ENCODE data around the gene PHC2.

PHC2 gene

DNA sequence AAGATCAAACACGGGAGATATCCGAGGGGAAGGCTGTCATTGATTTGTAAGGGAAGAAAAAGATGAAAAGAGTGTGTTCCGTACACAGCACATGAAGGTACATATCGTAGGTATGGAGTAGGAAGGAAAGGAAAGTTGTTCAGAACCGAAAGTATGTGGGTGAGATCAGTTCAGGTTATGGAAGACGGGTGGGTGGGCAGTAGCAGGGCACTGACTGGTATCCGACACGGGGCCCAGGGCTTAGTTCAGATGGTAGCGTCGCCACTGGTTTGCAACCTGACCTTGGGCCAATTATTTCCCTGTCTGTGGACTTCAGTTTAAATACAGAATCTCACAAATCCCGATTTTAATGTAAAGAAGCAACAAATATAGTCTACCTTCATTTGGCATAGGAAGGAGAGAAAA lies 82.2 kb downstream of the PHC2 start:
- no peak for FAIRE-seq

DNA sequence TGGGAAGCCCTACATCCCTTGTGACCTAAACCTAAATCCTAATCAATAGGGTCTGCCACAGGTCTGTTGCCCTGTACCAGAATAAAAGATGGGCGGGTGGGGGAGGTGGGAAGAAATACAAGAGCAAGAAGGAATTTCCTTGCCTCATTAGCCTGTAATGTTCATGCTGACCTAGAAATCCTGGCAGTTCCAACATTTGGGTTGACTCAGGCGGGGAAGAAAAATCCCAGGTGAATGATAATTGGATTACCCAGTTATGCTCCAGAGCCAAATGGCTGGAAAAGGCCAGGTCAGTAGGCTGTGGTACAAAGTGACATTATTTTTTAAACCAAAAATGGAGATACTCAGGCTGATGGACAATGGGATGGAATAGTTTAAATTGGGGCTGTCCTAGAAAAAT lies 82.7 kb downstream of the PHC2 start:
- FAIRE-seq = no peak

DNA sequence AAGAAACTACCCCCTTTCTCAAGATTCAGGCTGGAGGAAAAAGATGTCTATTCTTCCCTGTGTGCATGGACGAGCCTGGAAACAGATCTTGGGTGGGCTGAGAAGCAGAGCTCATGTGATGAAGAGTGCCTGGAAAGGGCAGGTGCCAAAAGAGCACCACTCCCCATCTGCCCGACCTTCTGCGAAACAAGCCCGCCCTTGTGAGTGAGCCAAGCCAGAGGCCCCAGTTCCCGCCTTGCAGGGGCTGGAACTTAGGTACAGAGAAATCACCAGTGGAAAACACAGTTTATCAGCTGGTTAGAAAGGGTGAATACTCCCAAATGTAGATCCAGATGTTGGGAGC lies 83.3 kb downstream of the PHC2 start:
- no peak for FAIRE-seq

DNA sequence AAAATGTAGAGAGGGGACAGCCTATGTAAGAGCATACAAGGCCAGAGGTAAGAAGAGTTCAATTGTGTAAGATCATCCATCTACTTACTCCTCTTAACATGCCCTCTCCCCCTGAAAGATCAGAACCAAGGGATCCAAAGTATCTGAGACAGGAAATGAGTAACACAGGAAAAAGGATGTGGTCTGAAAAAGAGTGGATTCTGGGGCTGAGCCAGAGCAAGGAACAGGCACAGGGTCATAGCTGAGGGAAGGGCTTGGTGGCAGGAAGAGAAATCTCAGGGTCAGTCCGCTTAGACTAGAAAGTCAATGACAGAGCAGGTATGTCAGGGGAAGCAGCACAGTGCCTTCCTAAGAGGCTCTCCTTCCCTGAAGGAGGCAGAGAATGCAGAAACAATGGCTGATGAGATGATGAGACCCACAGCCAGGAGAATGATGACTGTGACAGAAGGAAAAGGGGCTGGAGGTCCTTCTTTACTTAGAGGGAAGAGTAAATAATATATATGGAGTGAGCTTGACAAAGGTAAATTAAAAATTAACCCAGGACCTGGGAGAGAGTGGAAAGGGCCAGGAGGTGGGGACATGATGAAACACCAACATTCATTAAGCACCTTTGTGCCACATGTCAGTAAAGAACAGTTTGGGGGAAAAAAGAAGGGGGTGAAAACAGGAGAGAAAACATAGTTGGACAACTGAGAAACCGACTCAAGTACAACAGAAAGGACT lies 83.8 kb downstream of the PHC2 start:
- FAIRE-seq = no peak

DNA sequence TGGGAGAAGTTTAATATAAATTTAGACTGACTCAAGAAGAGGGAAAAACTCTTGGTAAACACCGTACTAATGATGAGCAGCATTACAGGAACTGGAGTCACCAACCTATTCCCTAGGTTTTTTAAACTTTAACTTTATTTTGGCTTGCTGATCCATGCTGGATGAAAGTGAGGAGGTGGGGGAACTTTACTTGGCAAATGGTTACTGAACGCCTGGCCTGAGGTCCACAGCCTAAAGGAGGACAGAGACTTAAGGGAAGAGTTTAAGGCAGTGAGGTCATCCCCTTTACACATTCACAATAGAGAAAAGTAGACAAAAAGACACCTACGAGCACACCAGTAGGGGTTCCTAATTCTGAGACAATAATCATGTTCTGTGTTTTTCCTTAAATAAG lies 84.4 kb downstream of the PHC2 start:
- no peak for FAIRE-seq

DNA sequence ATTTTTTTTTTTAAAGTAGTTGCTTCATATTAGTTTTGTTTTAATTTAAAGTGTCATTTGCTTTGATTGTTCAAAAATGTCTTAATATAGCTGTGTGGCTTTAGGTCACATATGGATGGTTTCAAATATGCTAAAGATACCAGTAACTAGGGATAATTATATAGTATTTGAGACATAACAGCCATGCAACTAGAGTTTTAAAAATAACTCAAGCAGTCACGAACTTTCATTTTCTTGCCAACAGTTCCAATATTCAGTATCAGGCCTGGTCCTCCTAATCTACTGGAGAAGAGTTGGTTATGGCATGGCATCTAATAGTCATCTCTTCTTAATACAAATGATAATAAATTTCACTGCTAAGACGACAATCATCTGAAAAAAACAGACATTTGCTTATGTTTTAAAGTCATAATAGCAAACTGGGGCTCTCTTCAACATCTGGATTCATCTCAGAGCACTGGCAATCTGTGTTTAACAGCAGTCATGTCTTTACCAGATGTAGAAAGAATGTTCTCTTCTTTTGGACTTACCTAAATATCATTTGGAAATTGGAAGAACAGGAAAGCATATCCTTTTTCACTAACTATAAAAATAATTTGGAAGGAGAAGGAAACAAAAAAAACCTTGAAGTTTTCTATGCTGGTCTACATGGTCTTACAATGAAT lies 85.9 kb downstream of the PHC2 start:
- FAIRE-seq = no peak

DNA sequence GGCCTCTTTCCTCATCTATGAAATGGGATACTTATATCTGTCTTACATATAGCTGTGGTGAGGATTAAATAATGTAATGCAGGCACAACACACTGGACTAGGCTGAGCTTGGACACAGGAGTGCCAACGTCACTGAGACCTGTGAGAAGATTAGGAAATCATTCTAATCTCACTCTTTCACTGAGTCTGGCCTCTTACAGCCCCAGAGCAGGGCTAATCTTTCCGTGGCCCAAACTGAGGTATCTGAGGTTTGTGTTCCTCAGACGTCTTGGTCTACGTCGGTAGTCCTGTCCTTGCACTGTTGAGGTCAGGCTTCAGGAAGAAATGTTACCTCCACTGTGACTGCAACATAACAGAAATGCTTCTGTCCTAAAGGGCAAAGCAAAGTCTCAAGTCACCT lies 87.4 kb downstream of the PHC2 start:
- FAIRE-seq = no peak

DNA sequence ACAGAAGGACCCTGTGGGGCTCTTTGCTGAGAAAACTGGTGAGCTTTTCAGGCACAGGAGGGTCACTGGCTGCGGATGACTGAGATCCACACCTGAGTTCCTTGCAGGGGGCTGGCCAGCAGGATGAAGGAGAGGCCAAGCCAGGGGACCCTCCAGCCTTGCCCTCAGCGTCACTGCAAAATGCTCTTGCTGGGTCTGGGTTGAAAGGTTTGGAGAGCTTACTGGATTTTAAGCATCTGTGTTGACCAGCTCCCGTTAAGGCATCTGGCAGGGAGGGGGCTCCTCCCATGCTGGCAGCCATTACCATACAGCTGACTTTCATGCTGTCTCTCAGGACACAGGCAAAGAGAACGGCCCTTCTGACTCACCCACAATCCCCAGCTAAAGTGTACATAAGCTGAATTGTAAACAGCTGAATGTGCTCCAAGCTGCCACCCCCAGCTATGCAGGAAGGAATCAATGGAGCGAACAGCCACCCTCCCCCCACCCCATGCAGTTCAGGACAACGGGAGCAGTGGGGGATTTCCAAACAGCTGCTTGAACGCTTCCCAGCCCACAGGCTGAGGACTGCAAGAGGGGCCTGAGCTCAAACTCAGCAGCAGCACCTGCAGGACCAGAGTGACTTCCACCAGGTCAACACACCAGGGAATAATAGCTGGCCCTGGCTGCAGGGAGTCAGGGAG lies 88.7 kb downstream of the PHC2 start:
- FAIRE-seq = no peak

DNA sequence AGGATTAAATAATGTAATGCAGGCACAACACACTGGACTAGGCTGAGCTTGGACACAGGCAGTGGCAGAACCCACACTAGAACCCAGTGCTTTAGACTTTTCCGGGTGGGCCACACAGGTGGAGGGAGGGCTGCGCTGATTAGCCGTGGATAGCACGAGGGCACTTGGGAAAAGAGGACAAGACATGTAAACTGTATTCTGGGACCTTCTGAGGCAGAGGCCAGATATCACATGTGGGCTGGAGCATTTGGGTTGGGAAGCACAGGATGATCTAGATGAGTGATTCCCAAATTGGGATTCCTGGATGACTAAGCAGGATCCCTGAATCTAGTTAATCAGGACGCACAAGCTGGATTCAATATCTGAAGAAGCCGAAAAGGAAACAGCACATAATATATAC lies 89.7 kb downstream of the PHC2 start:
- FAIRE-seq = no peak

DNA sequence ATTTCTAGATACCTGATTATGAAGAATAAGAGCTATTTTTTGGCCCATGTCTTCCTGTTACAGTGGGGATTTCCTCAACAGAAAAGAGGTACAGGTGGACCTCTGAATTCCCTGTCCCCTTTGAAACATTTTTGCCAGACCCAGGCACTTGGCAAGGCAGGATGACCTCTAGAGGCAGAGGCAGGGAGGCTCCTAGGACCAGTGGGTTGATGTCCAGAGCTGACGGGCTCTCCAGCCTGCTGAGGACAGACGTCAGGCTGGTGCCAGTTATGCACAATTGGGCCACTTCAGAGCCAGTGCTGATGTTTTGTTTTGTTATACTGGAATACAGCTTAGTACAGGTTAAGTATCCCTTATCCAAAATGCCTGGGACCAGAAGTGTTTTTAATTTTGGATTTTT lies 91.5 kb downstream of the PHC2 start:
- FAIRE-seq = no peak

DNA sequence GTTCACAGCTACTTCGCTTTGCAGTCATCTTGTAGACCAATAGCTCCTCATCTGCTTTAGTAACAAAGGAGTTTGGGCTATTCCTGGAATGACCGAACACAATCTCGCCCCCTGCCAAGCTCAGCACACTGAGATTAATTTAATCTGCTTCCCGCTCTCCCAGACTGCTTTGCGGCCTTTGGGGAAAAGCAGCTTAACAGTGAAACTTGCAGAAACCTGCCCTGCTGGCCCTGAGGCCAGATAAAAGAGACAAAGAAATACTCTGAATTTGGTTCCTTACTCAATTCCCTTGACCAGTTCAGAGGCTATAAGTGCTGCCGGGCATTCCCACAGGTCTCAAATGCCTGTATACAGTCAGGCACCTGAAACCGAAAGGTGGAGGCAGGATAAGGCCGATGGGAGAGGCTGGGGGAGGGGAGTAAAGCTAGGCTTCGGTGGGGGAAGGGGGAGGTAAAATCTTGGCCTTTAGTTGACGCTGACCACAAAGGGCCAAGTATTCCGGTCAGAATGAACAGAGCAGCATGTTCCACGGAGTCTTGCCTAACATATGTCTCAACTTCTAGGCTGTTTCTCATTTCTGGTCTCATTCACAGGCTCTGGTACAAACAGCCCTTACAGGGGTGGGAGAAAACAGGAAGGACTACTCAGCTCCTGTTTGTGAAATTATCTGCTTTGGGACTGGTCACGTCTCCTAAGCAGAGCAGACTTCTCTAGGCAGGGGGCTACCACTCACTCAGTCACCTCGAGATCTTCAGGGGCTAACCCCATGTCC lies 92.3 kb downstream of the PHC2 start:
- peak; percentile 61 for FAIRE-seq

DNA sequence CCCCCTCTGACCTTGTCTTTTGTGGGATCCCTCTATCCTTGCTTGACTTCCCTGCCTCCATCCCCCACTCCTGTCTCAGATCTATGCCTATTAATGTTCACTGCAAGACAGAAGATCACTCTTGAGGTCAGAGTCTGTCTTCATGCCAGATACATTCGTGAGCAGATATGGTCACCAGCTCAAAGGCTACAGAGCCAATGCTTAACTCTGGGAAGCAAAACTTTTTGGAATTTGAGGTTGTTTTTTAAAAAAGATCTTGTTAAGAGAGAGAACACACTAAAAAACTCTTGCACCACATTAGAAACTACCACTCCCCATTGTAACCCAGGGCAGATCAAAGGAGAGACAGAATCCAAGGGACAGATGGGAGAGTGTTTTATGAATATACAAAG lies 92.9 kb downstream of the PHC2 start:
- no peak for FAIRE-seq

DNA sequence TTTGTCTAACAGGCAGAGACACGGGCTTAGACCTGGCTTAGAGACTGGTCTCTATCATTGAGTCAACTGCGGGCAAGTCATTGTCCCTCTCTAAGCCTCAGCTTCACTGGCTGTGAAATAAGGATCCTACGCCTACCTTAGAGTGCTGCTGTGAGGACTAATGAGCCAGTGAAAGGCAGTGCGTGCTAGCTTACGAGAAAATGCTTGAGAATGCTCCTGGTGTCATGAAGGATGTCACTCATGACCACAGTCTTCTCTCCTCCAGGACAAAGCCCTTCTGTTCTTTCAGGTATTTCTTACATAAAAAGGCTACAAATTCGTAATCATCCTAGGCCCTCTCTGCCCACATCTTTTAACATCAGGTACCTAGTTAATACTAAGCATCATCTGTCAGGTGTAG lies 93.5 kb downstream of the PHC2 start:
- FAIRE-seq = no peak

DNA sequence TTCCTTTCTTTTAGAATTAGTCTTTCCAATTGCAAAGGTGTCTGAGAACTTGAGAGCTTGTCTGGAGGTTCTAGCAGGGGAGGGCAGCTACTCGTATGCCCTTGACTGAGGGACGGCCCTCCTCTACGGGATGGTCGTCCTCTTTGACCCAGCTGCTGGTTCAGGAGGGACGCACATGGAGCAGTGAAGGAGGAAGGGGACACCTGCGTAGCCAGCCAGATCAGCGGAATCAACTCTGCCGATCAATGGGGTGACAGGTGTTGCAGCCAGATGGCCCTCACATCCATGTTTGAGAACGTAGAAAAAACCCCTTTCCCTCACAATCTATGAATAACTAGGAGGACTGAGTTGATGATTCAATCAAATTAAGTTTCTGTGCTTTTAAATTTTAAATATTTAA lies 94.3 kb downstream of the PHC2 start:
- FAIRE-seq = no peak

DNA sequence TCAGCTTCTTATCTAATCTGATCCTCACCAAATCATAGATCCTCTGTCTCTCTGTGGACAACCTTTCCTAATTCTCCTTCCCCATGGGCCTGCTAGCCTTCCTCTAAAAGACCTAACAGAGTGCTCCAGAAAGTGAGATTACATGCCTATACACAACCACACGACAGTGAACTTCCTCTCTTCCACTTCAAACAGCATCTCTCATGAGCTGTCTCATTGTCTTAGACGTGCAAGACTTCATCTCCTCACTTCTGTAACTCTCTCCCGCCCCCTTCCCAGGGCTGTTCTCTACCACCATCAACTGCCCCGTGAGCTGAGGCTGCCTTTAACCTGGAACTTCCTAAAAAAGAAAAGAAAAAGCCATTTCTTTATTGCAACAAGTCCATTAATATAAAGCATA lies 95.9 kb downstream of the PHC2 start:
- no peak for FAIRE-seq

DNA sequence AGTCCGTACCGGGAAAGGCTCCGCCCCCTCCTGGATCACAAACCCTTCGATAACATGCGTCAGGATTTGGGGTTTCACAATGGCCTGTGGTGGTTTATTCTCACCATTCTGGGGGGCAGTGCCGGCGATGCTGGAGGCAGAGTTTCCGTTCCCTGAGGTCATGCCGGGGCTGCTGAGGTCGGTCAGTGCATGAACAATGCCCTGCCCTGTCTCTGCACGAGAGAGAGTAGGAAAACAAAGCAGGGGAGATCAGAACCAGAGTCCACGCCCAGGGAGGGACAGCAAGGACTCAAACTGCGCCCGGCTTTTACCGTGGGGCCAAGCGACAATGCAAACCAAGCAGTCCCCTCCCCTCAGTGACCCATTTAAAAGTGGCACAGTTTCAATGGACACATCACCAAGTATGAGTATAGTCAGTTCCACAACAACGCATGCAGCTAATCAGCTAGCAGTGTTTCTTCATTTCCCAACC lies 96.8 kb downstream of the PHC2 start:
- FAIRE-seq = no peak

DNA sequence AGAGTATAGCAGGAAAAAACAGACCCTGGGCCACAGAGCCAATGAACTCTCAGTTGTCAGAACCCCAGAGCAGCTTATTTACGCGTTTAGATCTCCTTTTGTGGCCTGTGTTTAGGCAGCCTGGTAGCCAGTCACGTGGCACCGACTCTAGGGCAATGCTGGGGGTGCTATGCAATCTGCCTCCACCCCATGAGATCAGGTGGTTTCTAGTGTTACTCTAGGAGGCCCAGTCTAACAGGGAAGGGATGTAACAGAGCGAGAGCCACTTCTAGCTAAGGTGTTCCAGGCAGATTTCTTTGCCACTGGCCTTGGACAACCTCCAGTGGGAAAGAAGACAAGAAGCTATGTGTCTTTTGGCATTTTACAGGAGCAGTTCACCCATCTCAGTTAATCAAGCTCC lies 98.0 kb downstream of the PHC2 start:
- no peak for FAIRE-seq

DNA sequence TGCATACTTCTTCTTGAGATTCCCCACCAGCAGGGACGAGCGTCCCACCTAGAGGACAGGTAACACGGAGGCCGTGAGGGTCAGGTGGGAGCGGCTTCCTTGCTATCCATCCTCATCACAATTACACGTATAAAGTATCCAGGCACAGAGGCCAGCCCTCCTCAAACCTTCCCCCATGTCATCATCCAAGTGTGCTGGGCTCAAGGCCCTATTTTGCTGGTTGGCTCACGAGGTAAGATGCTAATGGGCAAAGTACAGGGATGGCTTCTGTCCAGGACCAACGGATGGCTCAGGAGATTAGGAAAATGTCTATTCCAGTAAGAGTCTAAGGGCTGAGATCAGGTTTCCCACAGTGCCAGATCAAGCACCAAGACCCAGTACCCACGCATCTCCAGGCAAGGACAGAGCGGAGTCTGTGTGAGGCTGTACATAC lies 98.5 kb downstream of the PHC2 start:
- no peak for FAIRE-seq

DNA sequence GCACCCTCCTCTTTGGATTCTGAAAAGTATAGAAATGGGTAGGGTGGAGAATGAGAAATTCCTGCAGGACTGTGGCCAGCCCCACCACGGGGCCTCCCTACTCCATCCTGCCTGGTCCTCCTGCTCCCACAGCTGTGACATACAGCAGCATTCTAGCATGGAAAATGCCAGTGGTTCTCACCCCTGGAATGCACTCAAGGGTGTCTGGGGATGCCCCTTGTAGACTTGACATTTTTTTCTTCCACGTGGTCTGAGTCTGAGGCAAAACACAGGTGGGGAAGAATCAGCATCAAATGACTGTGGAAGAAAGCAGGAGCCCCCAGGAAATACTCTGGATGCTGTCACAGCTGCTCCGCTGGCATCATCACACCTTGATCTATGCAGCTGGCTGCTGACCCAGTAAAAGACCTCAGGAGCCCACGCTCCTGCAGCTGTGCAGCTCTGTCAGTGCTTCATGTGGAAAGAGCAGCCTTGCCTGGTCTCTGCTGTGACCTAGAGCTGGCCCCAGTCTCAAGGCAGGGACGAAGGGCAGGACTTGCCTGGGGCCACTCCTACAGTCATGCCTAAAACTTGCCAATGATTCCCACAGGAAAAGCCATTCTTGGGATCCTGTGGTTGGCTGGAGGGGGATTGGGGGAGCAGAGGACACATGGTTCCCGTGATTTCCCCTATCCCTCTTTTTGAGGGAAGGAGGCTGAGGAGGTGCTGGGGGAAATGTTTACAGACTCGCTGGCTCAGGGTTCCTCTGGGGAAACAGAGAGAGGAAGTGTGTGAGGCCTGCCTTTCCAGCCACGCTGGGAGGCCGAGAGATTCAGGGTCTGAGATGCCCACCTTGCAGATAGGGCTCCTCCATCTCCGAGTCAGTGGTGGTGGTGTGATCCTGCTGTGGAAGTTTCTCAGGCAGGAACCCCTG lies 99.2 kb downstream of the PHC2 start:
- FAIRE-seq = no peak

DNA sequence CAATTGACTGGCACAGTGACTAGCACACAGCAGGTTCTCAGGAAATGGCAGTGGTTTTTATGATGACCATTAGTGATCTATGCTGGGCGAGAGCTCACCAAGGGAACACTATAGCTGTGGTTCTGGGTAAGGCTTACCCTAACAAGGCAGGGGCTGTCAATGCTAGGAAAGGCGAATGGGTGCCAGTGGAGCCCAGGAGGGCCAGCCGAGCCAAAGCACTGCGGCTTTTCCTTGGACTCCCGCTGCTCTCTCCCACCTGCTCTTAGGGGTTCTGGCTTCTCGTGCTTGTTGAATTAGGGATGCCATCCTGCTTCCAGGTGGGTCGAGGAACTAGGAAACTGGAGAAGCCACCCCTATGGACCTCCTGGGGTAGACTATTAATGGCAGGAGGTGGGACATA lies 100.0 kb downstream of the PHC2 start:
- FAIRE-seq = no peak

DNA sequence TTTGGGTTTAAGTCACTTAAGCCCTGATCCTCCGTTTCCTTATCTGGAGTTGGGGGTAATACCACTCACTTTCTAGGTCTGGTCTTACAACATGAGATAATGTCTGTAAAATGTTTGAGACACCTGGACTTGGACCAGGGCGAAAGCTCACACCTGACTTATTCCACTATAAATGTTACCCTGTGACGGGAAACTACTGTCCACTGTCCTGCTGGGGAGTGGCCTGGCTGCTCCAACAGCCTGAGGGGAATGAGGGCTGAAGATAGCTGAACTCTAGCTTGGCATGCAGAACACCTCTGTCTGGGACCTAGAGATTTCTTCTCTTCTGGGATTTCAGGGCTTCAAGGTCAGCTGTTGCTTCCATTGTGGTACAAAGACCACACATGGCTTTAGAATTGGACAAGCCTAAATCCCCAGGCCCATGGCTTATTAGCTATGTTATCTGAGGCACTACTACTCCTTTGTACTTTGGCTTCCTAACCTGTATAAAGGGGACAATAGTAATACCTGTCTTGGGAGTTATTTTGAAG lies 100.5 kb downstream of the PHC2 start:
- no peak for FAIRE-seq
